Neural cell (in vitro differentiated cells): ENCODE data around the gene LPIN3.

Experiments
- CTCF ChIP-seq: fragments of 450-650 bp; IDR thresholded peaks from 2 replicates; pipeline ENCODE4 v1.5.1; 2014; ENCODE audit warnings: antibody characterized with exemption, mild to moderate bottlenecking, moderate library complexity; ENCODE audit not compliant: poor library complexity, severe bottlenecking
- EP300 ChIP-seq: fragments of 450-650 bp; conservative IDR thresholded peaks from 2 replicates; pipeline ENCODE4 v1.6.1; 2014; ENCODE audit warnings: antibody characterized with exemption, mild to moderate bottlenecking, moderate library complexity; ENCODE audit not compliant: poor library complexity, severe bottlenecking
- EZH2 ChIP-seq: fragments of 200-600, 300-800 bp; shearing (Covaris generic), sonication (generic); IDR thresholded peaks from 2 replicates; pipeline ENCODE4 v1.6.1; 2014; ENCODE audit warnings: antibody characterized with exemption, low read length, borderline replicate concordance, mild to moderate bottlenecking; ENCODE audit not compliant: insufficient read depth, poor library complexity, severe bottlenecking
- REST ChIP-seq: IDR thresholded peaks from 2 replicates; pipeline ENCODE4 v1.6.1; 2012; ENCODE audit warnings: borderline replicate concordance
- TAF1 ChIP-seq: IDR thresholded peaks from 2 replicates; pipeline ENCODE4 v1.6.1; 2012; ENCODE audit warnings: low read depth

GRCh38 chr20:41349266-41349665, 8.6 kb downstream of the LPIN3 start:
- TF ChIP-seq CTCF (no peak), EZH2 (no peak), REST (no peak), EP300 (no peak), TAF1 (no peak)
